Measurements from ENCODE around the gene FYN.

- TF ChIP-seq POLR2A (IDR thresholded peaks at IDR 0.05; ENCODE audit: control extremely low read depth in 1 of 2, low read depth in 2 of 2, low read length in 2 of 2), result no peak
- no peak for TF ChIP-seq KDM1A (IDR thresholded peaks at IDR 0.05; ENCODE audit: borderline replicate concordance, low read length)
- TF ChIP-seq, protein P1, sequence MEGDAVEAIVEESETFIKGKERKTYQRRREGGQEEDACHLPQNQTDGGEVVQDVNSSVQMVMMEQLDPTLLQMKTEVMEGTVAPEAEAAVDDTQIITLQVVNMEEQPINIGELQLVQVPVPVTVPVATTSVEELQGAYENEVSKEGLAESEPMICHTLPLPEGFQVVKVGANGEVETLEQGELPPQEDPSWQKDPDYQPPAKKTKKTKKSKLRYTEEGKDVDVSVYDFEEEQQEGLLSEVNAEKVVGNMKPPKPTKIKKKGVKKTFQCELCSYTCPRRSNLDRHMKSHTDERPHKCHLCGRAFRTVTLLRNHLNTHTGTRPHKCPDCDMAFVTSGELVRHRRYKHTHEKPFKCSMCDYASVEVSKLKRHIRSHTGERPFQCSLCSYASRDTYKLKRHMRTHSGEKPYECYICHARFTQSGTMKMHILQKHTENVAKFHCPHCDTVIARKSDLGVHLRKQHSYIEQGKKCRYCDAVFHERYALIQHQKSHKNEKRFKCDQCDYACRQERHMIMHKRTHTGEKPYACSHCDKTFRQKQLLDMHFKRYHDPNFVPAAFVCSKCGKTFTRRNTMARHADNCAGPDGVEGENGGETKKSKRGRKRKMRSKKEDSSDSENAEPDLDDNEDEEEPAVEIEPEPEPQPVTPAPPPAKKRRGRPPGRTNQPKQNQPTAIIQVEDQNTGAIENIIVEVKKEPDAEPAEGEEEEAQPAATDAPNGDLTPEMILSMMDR (IDR thresholded peaks at IDR 0.05; ENCODE audit: control extremely low read depth in 1 of 3, insufficient read depth in 1 of 3, low read depth in 1 of 3, low read length in 3 of 3), result no peak
- no peak for TF ChIP-seq USF2 (IDR thresholded peaks at IDR 0.05; ENCODE audit: low read length)
- no peak for TF ChIP-seq SIN3A (conservative IDR thresholded peaks at IDR 0.05 in 1 of 2, IDR thresholded peaks at IDR 0.05 in 1 of 2; ENCODE audit: low read depth in 1 of 2, low read length in 2 of 2)
These were observed 152.2 kb downstream of the FYN start for GRCh38 chr6:111720931-111721496.
